Bronchial epithelial cell (primary cell): ENCODE data around the gene NUP160. TPM values are rescaled to one million over a fixed set of nuclear protein-coding genes. Genes with fewer than 3 reads are reported as not detected.

ENCODE experiments used
- DNase-seq: peaks from one replicate; pipeline ENCODE4 v3.0.0-alpha.2; 2010; ENCODE audit warnings: low read depth
- FAIRE-seq: peaks from 2 replicates; lab custom pipeline; 2011; peaks lifted over from hg19 to GRCh38; lab: Jason Lieb, UNC
- H3K27me3 ChIP-seq: 2 replicates; pipeline ENCODE4 v1.5.1; 2011; ENCODE audit warnings: low read length; ENCODE audit not compliant: control insufficient read depth, insufficient read depth
- H3K36me3 ChIP-seq: 2 replicates; pipeline ENCODE4 v1.5.1; 2011; ENCODE audit warnings: low read length; ENCODE audit not compliant: control insufficient read depth, insufficient read depth
- H3K4me3 ChIP-seq: 2 replicates; pipeline ENCODE4 v1.5.1; 2011; ENCODE audit warnings: mild to moderate bottlenecking, low read depth, low read length, control low read depth
- total RNA-seq: library from RNA; depleted of rRNA; stranded (reverse); fragments of >200 nt; gene quantifications from 2 replicates; pipeline ENCODE4 v1.2.1, GENCODE V29; 2014
- TF ChIP-seq, protein P1 (sequence below): IDR thresholded peaks from 2 replicates; pipeline ENCODE4 v1.5.1; 2011; ENCODE audit warnings: mild to moderate bottlenecking, moderate library complexity, low read length, control low read depth, inconsistent platforms; ENCODE audit not compliant: insufficient read depth, severe bottlenecking

NUP160 gene
- total RNA-seq, 1 donor from 2014 or later, result 28.4 TPM

DNA sequence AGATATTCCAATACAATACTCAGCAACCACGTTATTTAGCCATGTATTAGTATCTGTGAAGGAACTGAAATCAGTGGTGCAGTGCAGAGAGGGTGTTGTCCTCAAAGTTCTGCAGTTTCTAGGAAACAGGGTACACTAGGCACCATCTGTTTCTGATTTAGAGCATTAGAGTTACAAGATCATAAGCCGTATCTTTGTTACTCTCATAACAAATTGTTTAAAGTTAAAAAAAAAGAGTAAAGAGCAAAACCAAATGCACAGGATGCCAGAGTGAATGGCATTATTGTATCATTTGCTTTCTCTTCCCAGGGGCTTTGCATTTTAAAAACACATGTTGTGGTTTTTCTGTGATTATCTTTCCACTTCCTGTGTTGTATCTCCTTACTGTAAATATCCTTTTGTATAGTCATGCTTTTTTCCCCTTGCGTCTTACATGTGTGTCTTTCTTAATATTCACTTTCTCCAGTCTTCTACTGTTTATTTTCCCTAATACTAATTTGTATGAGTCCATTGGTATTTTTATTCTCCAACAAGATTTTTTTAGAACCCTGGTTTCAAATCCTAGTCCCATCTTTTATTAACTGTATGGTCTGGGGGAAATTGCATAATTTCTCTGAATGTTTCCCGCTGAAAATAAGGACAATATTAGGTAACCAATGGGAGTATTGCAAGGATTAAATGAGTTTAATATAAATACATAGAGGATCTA is 15.2 kb upstream of the NUP160 start:
- DNase-seq (no peak), FAIRE-seq (no peak)
- no peaks in the 10 kb centered on the region for H3K27me3 ChIP-seq
- no peak overlapping the region for H3K4me3 ChIP-seq
- TF ChIP-seq, protein P1, sequence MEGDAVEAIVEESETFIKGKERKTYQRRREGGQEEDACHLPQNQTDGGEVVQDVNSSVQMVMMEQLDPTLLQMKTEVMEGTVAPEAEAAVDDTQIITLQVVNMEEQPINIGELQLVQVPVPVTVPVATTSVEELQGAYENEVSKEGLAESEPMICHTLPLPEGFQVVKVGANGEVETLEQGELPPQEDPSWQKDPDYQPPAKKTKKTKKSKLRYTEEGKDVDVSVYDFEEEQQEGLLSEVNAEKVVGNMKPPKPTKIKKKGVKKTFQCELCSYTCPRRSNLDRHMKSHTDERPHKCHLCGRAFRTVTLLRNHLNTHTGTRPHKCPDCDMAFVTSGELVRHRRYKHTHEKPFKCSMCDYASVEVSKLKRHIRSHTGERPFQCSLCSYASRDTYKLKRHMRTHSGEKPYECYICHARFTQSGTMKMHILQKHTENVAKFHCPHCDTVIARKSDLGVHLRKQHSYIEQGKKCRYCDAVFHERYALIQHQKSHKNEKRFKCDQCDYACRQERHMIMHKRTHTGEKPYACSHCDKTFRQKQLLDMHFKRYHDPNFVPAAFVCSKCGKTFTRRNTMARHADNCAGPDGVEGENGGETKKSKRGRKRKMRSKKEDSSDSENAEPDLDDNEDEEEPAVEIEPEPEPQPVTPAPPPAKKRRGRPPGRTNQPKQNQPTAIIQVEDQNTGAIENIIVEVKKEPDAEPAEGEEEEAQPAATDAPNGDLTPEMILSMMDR, result no peak
- no peaks in the 10 kb centered on the region for H3K36me3 ChIP-seq

DNA sequence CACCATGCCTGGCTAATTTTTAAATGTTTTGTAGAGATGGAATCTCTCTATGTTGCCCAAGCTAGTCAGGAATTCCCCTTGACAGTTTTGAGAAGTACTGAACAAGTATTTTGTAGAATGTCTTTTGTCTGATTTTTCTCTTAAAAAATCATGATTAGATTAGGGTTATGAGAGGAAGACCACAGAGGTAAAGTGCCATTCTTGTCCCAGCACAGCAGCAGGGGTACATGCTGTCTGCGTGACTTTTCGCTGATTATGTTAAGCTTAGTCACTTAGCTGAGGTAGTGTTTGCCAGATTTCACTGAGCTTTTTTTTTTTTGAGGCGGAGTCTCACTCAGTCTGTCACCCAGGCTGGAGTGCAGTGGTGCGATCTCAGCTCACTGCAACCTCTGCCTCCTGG is 13.6 kb upstream of the NUP160 start:
- FAIRE-seq (no peak), DNase-seq (peak; percentile 69)
- TF ChIP-seq, protein P1, result no peak
- Histone ChIP-seq H3K36me3 (no peaks in the 10 kb centered on the region), H3K4me3 (no peak overlapping the region), H3K27me3 (no peaks in the 10 kb centered on the region)

DNA sequence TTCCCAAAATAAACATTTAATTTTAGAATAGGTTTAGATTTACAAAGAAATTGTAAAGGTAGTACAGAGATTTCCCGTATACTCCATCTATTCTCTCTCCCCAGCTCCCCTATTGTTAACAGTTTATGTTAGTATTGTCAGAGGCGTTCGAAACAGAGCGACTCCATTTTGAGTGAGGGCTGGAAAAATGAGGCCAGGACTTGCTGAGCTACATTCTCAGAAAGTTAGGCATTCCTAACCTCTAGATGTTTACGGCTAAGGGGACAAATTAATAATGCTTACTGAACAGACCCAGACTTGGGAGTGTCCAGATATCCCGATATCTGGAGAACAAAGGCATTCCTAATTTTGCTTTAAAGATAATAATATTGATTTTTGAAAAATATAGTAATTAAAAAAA is 12.4 kb upstream of the NUP160 start:
- Histone ChIP-seq H3K27me3 (no peaks in the 10 kb centered on the region), H3K36me3 (no peaks in the 10 kb centered on the region), H3K4me3 (no peak overlapping the region)
- no peak for FAIRE-seq
- no peak for DNase-seq
- TF ChIP-seq, protein P1, result no peak

DNA sequence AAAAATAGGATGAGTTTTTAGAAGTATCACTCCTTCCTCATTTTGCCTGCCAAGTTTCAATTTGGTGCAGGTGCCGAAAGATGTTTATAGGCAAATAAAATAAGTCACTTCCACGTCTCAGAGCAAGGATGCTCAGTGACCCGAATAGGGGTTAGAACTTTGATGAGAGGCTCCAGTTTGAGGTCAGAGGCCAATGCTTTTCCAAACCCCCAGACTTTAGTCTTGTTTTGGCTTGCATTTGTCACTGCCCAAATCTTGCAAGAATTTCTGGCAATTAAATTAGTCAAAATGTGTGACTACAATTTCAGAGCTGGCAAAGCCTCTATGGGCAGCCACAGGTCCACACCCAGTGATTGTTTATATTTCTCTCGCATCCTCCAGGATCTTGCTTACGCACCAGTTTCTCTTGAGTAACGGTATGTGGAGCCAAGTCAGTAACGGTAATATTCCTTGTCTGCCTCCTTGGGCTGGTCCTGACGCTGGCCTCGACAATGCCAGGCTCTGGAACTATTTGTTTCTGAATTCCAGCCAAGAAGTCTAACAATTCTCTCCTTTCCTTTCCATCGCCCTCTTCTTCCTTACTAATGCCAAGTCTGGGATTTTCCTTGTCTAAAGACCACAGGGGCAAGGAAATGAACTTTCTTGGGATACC is 9.9 kb upstream of the NUP160 start:
- TF ChIP-seq, protein P1, result no peak
- no peaks in the 10 kb centered on the region for H3K27me3 ChIP-seq
- no peak overlapping the region for H3K4me3 ChIP-seq
- no peaks in the 10 kb centered on the region for H3K36me3 ChIP-seq
- FAIRE-seq (no peak), DNase-seq (peak; percentile 38)

DNA sequence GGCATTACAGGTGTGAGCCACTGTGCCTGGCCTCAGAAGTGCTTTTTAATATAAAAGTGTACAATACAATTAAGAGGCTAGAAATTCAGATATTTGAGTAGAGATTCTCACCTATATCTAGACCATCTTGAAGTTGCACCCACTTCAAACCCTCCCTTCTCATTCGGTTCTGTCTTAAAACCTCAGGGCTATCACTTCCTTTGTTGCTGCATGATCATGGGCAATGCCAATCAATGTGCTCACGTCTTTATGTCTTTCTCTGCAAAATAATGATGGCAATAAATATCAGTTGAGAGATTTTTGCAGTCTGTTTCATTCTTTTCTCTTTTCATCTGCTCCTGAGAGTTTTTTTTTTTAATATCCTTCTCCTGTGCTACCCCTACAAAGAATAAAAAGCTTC is 9.3 kb upstream of the NUP160 start:
- no peak overlapping the region for H3K4me3 ChIP-seq
- H3K27me3 ChIP-seq, result no peaks in the 10 kb centered on the region
- TF ChIP-seq, protein P1, result no peak
- DNase-seq (no peak), FAIRE-seq (no peak)
- H3K36me3 ChIP-seq, result no peaks in the 10 kb centered on the region
